HG03064 (cell line): ENCODE results near the gene TMEM219.

Experiments used
- ATAC-seq: cut with Tn5 transposase; IDR thresholded peaks from one replicate; pipeline ENCODE4 v1.9.1; 2021; ENCODE audit warnings: low read depth; ENCODE audit not compliant: unreplicated experiment

TMEM219 gene

GRCh38 chr16:29978564-29979270 is 16.8 kb downstream of the TMEM219 start:
- no peak for ATAC-seq

DNA sequence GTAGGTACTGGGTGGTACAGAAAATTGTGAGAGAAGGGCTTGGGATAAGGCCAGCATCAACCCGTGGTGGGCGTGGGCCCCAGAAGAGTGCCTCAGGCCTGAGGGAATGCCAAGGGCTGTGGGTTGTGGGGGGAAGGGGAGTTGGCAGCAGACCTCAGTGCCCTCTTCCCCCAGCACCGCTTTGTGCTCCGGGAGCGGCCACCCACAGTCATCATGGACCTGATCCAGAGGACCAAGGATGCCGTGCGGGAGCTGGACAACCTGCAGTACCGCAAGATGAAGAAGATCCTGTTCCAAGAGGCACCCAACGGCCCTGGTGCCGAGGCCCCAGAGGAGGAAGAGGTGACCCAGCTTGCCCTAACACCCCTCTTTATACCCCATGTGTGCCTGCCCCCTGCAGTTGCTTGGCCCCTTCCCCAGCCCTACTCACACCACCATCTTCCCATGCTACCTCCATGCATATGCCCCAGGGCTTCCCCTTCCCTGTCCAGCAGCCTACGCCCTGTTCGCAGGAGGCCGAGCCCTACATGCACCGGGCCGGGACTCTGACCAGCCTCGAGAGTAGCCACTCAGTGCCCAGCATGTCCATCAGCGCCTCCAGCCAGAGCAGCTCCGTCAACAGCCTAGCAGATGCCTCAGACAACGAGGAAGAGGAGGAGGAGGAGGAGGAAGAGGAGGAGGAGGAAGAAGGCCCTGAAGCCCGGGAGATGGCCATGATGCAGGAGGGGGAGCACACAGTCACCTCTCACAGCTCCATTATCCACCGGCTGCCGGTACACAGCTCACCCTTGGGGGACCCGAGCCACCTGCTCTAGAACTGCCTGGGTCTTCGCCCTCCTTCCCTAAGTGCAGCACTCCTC is 20.9 kb downstream of the TMEM219 start:
- ATAC-seq, result no peak

DNA sequence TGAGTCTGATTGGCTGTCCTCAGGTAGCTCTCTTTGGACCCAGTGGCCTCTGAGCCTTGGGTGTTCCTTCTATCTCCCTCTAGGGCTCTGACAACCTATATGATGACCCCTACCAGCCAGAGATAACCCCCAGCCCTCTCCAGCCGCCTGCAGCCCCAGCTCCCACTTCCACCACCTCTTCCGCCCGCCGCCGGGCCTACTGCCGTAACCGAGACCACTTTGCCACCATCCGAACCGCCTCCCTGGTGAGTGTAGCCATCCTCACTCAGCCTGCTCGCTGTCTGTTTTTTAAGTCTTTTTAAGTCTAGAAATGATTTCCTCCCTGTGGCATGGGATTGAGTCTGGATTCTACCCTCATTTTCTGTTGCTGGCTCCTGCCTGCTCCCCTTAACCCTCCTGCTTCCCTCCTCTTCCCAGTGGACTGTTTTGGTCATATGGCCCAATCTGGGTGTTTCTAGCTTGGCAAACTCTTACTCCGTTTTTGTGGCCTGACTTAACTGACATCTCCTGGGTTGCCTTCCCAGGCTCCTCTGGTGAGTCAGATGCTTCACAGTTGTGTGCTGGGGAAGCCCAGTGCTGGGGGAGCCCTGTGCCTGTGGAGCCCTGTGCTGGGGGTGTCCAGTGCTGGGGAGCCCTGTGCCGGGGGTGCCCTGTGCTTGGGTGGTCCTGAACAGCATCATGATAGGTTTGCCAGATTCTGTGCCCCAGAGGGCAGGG is 21.7 kb downstream of the TMEM219 start:
- ATAC-seq, result no peak

DNA sequence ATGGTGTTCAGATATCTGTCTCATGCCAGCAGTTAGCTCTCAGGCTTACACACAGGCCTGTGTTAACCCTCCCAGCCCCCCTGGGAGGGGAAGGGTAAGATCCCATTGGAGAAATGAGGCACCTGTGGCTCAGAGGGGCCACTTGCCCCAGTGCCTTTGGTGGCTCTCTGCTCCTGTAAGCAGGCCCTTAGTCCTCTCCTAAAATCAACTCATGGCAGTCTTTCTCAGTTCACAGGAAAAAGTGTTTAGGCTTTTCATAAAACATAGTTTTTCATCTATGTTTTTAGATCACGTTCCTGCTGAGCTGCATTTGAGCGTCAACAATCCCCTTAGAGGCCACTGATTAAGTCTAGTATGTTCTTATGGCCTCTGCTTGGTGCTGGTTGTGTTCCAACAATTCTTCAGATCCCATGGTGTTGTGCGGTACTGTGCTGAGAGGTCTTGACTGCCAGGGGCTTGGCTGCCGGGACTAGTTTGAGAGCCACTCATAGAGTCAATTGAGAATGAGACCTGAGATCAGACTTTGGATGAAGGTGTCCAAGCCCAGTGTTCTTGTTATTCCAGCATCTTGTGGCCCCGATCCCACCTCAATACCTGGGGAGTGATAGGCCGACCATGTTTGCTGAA is 22.4 kb downstream of the TMEM219 start:
- no peak for ATAC-seq

DNA sequence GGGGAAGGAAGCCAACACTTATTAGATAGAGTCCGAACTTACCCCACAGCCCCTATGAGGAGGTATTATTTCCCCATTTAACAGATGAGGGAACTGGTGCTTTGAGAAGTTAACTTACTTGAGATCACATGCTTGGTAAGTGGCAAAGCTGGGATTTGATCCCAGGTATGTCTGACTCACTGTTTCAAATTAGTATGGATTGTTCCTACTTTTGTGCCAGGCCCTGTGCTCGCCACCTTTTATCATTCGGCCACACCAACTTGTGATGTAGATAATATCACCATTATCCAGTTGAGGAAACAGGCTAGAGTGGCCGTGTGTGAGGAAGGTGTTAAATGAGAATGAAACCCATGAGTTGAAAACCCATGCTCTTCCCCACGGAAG is 22.9 kb downstream of the TMEM219 start:
- ATAC-seq, result no peak

- ATAC-seq, result no peak
These were observed 23.5 kb downstream of the TMEM219 start for GRCh38 chr16:29985271-29985811.

DNA sequence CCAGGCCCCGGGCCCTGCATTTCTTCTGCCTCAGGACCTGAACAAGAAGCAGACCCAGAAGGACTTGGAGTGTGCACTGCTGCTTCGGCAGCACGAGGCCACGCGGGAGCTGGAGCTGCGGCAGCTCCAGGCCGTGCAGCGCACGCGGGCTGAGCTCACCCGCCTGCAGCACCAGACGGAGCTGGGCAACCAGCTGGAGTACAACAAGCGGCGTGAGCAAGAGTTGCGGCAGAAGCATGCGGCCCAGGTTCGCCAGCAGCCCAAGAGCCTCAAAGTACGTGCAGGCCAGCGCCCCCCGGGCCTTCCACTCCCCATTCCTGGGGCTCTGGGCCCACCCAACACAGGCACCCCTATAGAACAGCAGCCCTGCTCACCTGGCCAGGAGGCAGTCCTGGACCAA is 24.4 kb downstream of the TMEM219 start:
- ATAC-seq, result no peak

DNA sequence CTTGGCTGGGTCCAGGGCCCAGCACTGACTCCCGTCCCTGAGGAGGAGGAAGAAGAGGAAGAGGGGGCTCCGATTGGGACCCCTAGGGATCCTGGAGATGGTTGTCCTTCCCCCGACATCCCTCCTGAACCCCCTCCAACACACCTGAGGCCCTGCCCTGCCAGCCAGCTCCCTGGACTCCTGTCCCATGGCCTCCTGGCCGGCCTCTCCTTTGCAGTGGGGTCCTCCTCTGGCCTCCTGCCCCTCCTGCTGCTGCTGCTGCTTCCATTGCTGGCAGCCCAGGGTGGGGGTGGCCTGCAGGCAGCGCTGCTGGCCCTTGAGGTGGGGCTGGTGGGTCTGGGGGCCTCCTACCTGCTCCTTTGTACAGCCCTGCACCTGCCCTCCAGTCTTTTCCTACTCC is 25.1 kb downstream of the TMEM219 start:
- no peak for ATAC-seq

DNA sequence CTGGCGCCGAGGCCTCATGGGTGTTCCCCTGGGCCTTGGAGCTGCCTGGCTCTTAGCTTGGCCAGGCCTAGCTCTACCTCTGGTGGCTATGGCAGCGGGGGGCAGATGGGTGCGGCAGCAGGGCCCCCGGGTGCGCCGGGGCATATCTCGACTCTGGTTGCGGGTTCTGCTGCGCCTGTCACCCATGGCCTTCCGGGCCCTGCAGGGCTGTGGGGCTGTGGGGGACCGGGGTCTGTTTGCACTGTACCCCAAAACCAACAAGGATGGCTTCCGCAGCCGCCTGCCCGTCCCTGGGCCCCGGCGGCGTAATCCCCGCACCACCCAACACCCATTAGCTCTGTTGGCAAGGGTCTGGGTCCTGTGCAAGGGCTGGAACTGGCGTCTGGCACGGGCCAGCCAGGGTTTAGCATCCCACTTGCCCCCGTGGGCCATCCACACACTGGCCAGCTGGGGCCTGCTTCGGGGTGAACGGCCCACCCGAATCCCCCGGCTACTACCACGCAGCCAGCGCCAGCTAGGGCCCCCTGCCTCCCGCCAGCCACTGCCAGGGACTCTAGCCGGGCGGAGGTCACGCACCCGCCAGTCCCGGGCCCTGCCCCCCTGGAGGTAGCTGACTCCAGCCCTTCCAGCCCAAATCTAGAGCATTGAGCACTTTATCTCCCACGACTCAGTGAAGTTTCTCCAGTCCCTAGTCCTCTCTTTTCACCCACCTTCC is 25.6 kb downstream of the TMEM219 start:
- no peak for ATAC-seq

GRCh38 chr16:29988346-29989075 is 26.6 kb downstream of the TMEM219 start:
- ATAC-seq, result no peak

DNA sequence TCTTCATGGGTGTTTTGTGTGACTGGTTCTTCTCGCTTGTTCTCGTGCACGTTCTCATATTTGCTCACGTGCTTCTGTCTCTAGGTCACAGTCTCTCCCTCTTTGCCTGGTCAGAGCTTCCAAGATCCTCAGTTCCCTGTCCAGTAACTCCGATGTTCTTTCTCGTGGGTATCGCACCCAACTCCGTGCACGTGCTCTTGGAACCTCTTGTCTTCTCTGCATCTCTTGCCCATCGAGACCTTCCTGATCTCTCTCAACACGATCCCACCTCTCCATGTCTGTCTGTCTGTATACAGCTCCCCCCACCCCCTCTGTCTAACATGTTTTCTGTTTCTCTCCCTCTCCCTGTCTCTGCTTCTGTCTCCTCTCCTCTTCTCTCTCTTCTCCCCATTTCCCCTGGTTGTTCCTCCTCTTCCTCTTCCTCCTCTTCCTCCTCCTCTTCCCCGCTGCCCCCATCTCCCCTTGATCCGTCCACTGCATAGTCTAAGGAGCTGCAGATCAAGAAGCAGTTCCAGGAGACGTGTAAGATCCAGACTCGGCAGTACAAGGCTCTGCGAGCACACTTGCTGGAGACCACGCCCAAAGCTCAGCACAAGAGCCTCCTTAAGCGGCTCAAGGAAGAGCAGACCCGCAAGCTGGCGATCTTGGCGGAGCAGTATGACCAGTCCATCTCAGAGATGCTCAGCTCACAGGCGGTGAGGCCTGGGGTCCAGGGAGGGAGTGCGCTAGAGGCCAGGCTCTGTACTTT is 27.4 kb downstream of the TMEM219 start:
- no peak for ATAC-seq

- no peak for ATAC-seq
These were observed 28.2 kb downstream of the TMEM219 start for GRCh38 chr16:29990034-29990433.

DNA sequence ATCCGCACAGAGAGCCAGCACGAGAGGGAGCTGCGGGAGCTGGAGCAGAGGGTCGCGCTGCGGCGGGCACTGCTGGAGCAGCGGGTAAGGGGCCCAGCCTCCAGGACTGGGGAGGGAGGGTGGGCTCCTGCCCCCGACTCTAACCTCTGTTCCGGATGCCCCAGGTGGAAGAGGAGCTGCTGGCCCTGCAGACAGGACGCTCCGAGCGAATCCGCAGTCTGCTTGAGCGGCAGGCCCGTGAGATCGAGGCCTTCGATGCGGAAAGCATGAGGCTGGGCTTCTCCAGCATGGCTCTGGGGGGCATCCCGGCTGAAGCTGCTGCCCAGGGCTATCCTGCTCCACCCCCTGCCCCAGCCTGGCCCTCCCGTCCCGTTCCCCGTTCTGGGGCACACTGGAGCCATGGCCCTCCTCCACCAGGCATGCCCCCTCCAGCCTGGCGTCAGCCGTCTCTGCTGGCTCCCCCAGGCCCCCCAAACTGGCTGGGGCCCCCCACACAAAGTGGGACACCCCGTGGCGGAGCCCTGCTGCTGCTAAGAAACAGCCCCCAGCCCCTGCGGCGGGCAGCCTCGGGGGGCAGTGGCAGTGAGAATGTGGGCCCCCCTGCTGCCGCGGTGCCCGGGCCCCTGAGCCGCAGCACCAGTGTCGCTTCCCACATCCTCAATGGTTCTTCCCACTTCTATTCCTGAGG is 29.1 kb downstream of the TMEM219 start:
- ATAC-seq, result no peak

GRCh38 chr16:29991571-29991904 is 29.7 kb downstream of the TMEM219 start:
- no peak for ATAC-seq

DNA sequence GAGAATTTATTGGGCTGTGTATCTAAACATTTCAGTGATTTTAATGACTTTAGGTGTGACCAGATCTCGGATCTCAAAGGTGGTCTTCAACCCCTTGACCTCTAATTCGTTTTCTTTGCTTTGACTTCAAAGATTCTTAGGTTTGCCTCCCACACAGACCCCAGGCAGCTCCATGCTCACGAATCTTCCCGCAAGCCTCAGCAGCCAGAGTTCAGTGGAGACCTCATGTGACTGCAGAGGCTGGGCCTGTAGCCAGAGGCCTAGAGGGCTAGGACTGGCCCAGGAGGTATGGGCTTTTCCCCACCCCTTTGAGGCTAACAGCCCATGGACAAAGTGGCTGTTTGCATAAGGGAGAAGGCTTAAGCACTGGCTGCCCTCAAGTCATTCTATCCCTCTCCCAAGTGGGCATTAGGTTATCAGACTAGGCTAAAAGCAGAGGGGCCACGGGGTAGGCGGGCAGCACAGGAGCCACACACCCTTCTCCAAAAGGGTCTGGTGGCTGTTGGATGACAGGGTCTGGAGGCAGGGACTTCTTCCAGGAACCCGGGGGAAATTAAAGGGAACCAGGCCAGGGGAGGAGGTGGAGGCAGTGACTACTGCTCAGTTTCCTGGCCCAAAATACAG is 30.6 kb downstream of the TMEM219 start:
- no peak for ATAC-seq

GRCh38 chr16:29993191-29993902 is 31.5 kb downstream of the TMEM219 start:
- ATAC-seq, result no peak

DNA sequence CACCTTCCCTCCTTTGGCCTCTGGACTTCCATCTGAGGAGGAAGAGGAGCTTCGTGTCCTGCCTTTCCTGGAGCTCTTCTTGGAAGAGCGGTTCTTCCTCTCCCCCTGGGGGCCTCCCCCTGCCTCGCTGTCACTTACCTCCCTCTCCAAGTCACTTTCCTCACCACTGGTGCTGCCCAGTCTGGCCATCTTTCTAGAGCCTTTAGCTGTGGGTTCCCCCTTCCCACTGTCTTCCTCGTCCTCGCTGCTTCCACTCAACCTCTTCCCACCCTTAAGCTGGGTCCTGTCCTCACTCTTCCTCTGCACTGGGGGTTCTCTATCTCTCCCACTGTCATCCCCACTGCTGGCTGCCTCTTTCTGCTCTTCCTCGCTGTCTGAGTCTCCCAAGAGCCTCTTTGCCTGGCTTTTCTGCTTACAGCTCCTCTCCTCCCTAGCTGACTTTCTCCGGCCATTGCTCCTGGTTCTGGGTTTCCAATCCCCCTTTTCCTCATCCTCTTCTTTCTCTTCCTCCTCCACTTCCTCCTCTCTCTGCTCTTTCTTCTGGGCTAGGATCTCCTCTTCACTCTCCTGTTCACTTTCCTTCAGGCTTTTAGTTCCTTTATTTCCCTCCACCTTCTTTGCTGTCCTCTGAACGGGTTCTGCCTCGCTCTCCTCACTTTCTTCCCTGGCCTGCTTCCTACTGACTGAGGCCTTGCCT is 32.2 kb downstream of the TMEM219 start:
- no peak for ATAC-seq
